IPS DF 6.9 (cell line): Measurements from ENCODE around the gene ATP23.

Experiments used
- DNase-seq: peaks from one replicate; pipeline ENCODE4 v3.0.0-alpha.2; 2013; ENCODE audit warnings: low read depth, low spot score
- H3K27ac ChIP-seq: one replicate; pipeline ENCODE4 v1.5.1; 2013; ENCODE audit warnings: low read length, control low read depth
- H3K27me3 ChIP-seq: 2 replicates; pipeline ENCODE4 v1.6.1; 2013; ENCODE audit warnings: mild to moderate bottlenecking, low read length; ENCODE audit not compliant: control insufficient read depth, insufficient read depth
- H3K36me3 ChIP-seq: 2 replicates; pipeline ENCODE4 v1.6.1; 2013; ENCODE audit warnings: low read length; ENCODE audit not compliant: control insufficient read depth, insufficient read depth
- H3K4me1 ChIP-seq: 2 replicates; pipeline ENCODE4 v1.6.1; 2013; ENCODE audit warnings: low read length; ENCODE audit not compliant: control insufficient read depth, insufficient read depth
- H3K4me3 ChIP-seq: 2 replicates; pipeline ENCODE4 v1.5.1; 2013; ENCODE audit warnings: mild to moderate bottlenecking, low read length
- H3K9me3 ChIP-seq: 2 replicates; pipeline ENCODE4 v1.6.1; 2013; ENCODE audit warnings: low read length, inconsistent platforms; ENCODE audit not compliant: control insufficient read depth, insufficient read depth
- WGBS: extraction: QIAGEN DNeasy Blood & Tissue Kit; methylation state at CpG from one replicate; pipeline ENCODE4 v1.1.7; 2013; ENCODE audit warnings: mixed read lengths, missing lambda C conversion rate; ENCODE audit not compliant: insufficient read length, insufficient coverage; 5-methylcytosine and 5-hydroxymethylcytosine counted together

The ATP23 gene

DNA sequence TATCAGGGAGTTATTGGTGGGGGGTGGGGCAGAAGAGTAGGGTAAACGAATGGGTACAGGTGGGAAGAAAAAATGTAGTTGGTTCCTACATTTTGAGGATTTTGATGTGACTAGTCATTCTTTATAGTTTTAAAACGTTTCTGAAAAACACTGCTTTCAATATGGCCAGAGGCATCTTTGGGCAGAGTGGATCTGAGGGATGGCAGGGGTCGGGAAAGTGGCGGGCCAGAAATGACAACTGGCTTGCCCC, 527 bp upstream of the ATP23 start:
- no peak overlapping the region for H3K27ac ChIP-seq
- no peaks in the 10 kb centered on the region for H3K9me3 ChIP-seq
- DNase-seq: no peak
- H3K27me3 ChIP-seq: no peaks in the 10 kb centered on the region
- no peaks in the 10 kb centered on the region for H3K36me3 ChIP-seq
- no peaks in the 10 kb centered on the region for H3K4me1 ChIP-seq
- peak overlapping the region; percentile 74; the same call in 1 of the 2 replicates for H3K4me3 ChIP-seq
- WGBS: no CpG with 5 or more reads among the region's 4 CpGs

DNA sequence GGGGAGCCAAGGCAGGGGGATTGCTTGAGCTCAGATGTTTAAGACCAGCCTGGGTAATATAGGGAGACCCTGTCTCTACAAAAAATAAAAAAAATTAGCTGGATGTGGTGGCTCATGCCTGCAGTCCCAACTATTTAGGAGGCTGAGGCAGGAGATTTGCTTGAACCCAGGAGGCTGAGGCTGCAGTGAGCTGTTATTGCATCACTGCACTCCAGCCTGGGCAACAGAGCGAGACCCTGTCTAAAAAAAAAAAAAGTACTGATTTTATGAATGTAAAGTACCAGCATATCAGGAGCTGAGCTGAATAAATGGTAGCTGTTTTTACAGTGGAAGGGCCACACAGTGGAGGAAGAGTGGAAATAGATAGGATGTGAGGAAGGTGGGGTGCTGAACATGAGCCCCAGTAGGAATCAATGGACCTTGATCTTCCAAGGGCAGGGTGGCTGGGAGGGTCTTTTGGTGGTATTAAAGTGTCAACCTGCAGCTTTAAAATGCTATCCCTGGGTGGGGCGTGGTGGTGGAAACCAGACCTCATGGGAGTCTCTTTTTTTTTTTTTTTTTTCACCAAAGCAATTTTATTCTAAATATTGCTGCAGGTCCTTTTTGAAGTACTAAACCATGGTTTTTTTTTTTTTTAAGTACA, 2.2 kb downstream of the ATP23 start:
- Histone ChIP-seq H3K36me3 (no peaks in the 10 kb centered on the region), H3K4me1 (no peaks in the 10 kb centered on the region), H3K27me3 (no peaks in the 10 kb centered on the region), H3K27ac (no peak overlapping the region), H3K4me3 (no peak overlapping the region), H3K9me3 (no peaks in the 10 kb centered on the region)
- WGBS: no CpG with 5 or more reads among the region's 2 CpGs
- DNase-seq: no peak

DNA sequence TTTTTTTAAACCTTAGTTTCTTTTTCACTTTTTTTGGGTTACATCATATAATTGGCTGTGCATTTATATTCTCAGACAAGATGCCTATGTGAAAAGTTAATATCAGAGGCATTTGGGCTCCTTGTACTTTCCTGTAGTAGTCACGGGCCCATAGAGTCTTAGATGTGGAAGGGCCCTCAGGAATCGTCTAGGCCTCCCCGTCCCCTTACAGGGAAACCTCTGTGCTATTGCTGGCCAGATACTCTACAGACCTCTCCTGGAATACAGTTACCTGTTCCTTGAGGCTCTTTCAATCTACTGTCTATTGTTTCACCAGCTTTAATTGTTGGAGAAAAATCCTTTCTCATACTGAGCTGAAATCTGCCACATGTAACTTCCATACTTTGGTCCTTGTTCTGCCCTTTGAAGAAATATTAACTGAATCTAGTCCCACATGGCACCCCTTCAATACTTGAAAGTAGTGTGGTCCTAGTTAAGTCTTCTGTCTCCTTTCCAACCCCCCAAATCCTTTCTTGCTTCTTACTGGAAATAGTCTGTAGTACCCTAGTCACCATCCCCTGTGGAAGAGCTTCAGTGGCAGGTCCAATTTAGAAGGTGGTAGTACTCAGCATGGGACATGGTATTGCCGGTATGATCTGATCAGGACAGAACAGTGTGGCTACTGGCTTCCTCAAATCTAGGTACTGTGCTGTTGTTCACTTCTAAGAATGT, 3.1 kb downstream of the ATP23 start:
- Histone ChIP-seq H3K9me3 (no peaks in the 10 kb centered on the region), H3K4me1 (no peaks in the 10 kb centered on the region), H3K36me3 (no peaks in the 10 kb centered on the region), H3K4me3 (no peak overlapping the region), H3K27ac (no peak overlapping the region), H3K27me3 (no peaks in the 10 kb centered on the region)
- WGBS: no CpG with 5 or more reads among the region's 4 CpGs
- DNase-seq: no peak

DNA sequence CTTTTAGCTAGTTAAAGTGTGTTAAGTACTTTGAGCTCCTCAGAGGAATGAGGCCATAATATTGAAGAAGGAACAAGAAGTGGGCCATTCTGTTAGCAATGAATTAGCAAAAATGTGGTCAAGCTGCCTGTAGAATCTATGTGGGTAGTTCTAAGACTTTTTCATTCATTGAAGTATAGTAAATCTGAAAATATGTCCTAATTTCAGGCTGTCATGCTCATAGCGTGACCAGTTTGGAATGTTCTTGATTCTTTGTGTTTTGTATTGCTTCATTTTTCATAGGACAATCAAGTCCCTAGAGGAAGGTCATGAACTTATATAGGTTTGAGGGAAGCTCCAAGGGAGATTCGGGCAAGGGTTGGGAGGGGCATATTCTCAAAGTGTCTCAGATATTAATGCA, 11.4 kb downstream of the ATP23 start:
- DNase-seq: no peak
- no peaks in the 10 kb centered on the region for H3K9me3 ChIP-seq
- no peak overlapping the region for H3K27ac ChIP-seq
- H3K36me3 ChIP-seq: 0 out of 2 replicates have a peak, but pooled peaks cover 3% of the 10 kb centered on the region
- H3K27me3 ChIP-seq: no peaks in the 10 kb centered on the region
- no peaks in the 10 kb centered on the region for H3K4me1 ChIP-seq
- H3K4me3 ChIP-seq: no peak overlapping the region
- WGBS: no CpG with 5 or more reads among the region's 2 CpGs

DNA sequence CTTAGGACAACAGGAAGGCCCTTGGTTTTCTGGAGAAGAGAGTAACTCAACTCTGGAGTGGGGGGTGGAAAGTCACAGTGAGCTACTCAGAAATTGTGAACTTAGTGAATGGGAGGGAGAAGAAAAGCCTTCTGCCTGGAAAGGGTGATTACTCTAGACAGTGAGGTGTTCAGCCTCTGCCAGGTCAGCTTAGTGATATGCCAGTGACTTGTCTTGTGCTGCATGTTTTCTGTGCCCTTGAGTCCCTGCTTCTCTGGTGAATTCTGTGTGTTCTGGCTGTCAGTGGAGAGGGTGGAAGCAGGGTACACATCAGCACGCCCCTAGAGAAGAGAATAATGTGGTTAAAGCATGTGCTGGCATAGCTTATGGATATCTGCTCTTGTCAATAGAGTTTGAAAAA, 13.4 kb downstream of the ATP23 start:
- no CpG with 5 or more reads among the region's 1 CpG for WGBS
- 0 out of 2 replicates have a peak, but pooled peaks cover 5% of the 10 kb centered on the region for H3K36me3 ChIP-seq

DNA sequence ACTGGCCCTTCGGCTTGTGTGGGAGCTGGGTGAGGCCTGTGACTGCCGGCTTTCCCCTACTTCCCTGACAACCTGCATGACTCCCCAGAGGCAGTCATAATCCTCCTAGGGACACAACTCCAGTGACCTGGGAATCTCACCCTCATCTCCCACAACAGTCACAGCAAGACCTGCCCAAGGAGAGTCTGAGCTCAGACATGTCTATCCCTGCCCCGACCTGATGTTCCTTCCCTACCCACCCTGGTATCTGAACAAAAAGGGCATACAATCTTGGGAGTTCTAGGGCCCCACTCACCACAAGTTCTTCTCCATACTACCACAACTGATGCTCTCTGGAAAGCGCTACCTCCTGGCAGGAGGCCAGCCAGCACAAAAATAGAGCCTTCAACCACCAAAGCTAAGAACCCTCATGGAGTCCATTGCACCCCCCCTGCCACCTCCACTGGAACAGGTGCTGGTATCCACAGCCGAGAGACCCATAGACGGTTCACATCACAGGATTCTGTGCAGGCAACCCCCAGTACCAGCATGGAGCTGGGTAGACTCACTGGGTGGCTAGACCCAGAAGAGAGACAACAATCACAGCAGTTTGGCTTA, 16.8 kb downstream of the ATP23 start:
- H3K4me1 ChIP-seq: no peaks in the 10 kb centered on the region
- no peak overlapping the region for H3K27ac ChIP-seq
- H3K27me3 ChIP-seq: no peaks in the 10 kb centered on the region
- DNase-seq: no peak
- no peaks in the 10 kb centered on the region for H3K9me3 ChIP-seq
- 0 out of 2 replicates have a peak, but pooled peaks cover 5% of the 10 kb centered on the region for H3K36me3 ChIP-seq
- no CpG with 5 or more reads among the region's 6 CpGs for WGBS
- H3K4me3 ChIP-seq: no peak overlapping the region

More for the DNA sequence above, 13.4 kb downstream of the ATP23 start:
- DNase-seq: no peak
- no peaks in the 10 kb centered on the region for H3K4me1 ChIP-seq
- H3K27ac ChIP-seq: no peak overlapping the region
- H3K4me3 ChIP-seq: no peak overlapping the region
- no peaks in the 10 kb centered on the region for H3K27me3 ChIP-seq
- H3K9me3 ChIP-seq: no peaks in the 10 kb centered on the region

DNA sequence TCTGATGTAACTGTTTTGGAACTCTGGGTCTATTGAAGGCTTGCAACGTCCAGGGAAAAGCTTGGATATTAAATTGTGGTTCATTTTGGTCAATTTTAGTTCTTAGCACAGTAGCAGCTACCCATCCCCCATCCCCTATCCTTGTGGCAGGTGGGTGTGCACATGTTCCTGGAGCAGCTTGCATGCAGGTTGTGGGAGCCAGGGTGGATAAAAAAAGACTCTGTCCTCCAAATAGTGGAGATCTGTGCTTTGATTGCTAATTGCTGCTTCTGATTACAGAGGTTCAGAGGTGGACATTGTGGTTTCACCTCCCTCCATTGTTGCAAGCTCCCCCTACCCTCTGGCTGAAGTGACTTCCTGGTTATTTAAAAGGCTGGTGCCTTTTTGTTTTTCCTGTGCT, 23.1 kb downstream of the ATP23 start:
- DNase-seq: no peak
- Histone ChIP-seq H3K27me3 (no peaks in the 10 kb centered on the region), H3K9me3 (no peaks in the 10 kb centered on the region), H3K4me3 (no peak overlapping the region), H3K27ac (no peak overlapping the region), H3K36me3 (no peaks in the 10 kb centered on the region), H3K4me1 (no peaks in the 10 kb centered on the region)
- no CpG with 5 or more reads among the region's 1 CpG for WGBS

DNA sequence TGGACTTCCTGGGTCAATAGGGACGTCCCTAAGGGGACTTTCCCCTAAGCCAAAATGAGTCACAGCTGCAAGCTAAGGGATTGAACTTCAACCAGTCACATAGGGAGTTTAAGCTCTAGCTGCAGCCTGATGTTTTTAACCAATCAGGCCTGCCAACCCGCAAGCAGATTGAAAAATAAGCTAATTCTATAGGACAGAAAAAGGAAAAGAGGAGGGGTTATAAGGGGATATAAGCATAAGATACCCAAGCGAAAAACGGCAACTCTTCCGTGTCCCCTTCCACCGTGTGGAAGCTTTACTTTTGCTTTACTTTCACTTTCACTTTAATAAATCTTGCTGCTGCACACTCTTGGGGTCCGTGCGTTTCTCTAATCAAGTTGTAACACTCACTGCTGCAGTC, 24.4 kb downstream of the ATP23 start:
- Histone ChIP-seq H3K4me3 (no peak overlapping the region), H3K27ac (no peak overlapping the region)

DNA sequence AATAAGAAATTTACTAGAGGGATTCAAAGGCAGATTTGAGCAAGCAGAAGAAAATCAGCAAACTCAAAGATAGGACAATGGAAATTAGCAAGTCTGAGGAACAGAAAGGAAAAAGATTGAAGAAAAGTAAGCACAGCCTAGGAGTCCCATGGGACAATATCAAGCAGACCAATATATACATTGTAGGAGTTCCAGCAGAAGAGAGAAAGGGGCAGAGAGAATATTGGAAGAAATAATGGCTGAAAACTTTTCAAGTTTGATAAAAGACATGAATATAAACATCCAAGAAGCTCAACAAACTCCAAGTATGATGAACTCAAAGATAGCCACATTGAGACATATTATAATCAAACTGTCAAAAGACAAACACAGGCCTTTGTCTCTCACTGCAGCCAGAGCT, 25.2 kb downstream of the ATP23 start:
- H3K4me3 ChIP-seq: no peak overlapping the region
- H3K9me3 ChIP-seq: no peaks in the 10 kb centered on the region
- no peak for DNase-seq
- no peaks in the 10 kb centered on the region for H3K36me3 ChIP-seq
- no peak overlapping the region for H3K27ac ChIP-seq
- H3K27me3 ChIP-seq: no peaks in the 10 kb centered on the region
- no peaks in the 10 kb centered on the region for H3K4me1 ChIP-seq

More for the DNA sequence above, 24.4 kb downstream of the ATP23 start:
- no peaks in the 10 kb centered on the region for H3K9me3 ChIP-seq
- no peaks in the 10 kb centered on the region for H3K36me3 ChIP-seq
- H3K27me3 ChIP-seq: no peaks in the 10 kb centered on the region
- no CpG with 5 or more reads among the region's 8 CpGs for WGBS
- DNase-seq: no peak
- H3K4me1 ChIP-seq: no peaks in the 10 kb centered on the region

DNA sequence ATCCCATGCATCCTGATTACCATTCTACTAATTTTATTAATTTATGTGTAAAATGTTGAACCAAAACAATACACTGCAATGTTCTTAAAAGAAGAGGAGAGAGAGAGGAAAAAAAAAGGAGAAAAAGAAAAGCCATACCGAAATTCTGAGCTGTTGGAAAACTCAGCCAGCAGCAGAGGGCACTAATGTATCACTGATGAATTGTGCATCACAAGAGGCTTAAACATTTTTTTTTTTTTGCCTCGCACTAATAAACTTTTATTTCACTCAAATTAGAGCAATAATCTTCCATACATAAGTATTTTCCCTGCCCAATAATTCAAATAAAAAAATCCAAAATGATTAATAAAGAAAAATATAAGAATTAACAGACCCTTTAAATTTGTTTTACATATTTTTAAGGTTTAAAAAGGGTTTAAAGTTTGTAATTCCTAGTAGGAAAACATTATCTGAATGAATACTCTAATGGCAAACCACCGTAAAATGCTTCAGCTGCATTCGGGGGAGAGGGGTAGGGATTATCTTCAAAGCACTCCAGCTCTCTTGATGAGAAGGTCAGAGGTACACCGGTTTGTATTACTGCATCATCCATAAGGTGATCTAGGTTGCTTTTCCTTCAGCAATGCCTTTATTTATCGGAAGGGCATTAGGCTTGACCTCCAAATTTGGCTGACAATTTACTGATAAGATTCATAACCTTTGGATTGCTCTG, 41.9 kb downstream of the ATP23 start:
- H3K27me3 ChIP-seq: no peaks in the 10 kb centered on the region
- H3K4me3 ChIP-seq: no peak overlapping the region
- H3K4me1 ChIP-seq: no peaks in the 10 kb centered on the region
- WGBS: no CpG with 5 or more reads among the region's 6 CpGs
- no peak overlapping the region for H3K27ac ChIP-seq
- DNase-seq: peak; percentile 25
- H3K36me3 ChIP-seq: no peaks in the 10 kb centered on the region
- H3K9me3 ChIP-seq: no peaks in the 10 kb centered on the region
